Measurements from ENCODE around the gene TRIM39. TPM values are rescaled to one million over a fixed set of nuclear protein-coding genes. Genes with fewer than 3 reads are reported as not detected.
"Not testable (repeated sequence)": the region's sequence is repeated elsewhere in the genome, so short reads cannot be mapped to it uniquely, and the experiment has no call there.

Gene TRIM39
- total RNA-seq (2014; rRNA removed; shearing (Covaris generic)), result 12.2 and 13.9 TPM in 2 replicates

- peaks cover 14% of the 10 kb centered on the region for H3K36me3 ChIP-seq (replicated peaks; ENCODE audit: control insufficient read depth, insufficient read depth, low read length)
- DNase-seq, result peak; percentile 92
- H3K4me3 ChIP-seq (ENCODE audit: insufficient read depth, low read depth, low read length), result peak within 1 kb of the TSS; percentile 88
- no peaks in the 10 kb centered on the region for H3K27me3 ChIP-seq (ENCODE audit: control insufficient read depth, insufficient read depth, low read length)
Measured at GRCh38 chr6:30326526-30327231, at the start of gene TRIM39. TRIM39 (plus strand) TSS chr6:30326927; CDS start chr6:30329318, 2,391 bp downstream.

- H3K36me3 ChIP-seq (replicated peaks; ENCODE audit: control insufficient read depth, insufficient read depth, low read length); H3K27me3 ChIP-seq (ENCODE audit: control insufficient read depth, insufficient read depth, low read length); H3K4me3 ChIP-seq (ENCODE audit: insufficient read depth, low read depth, low read length); DNase-seq: not testable (repeated sequence)
Measured at GRCh38 chr6:30280988-30281387, 45.7 kb upstream of the TRIM39 start.

- no peak for DNase-seq
- H3K4me3 ChIP-seq (ENCODE audit: insufficient read depth, low read depth, low read length), result no peak overlapping the region
- H3K36me3 ChIP-seq (replicated peaks; ENCODE audit: control insufficient read depth, insufficient read depth, low read length), result no peaks in the 10 kb centered on the region
- no peaks in the 10 kb centered on the region for H3K27me3 ChIP-seq (ENCODE audit: control insufficient read depth, insufficient read depth, low read length)
Measured at GRCh38 chr6:30282522-30282921, 44.2 kb upstream of the TRIM39 start.

GRCh38 chr6:30283761-30284160 lies 43.0 kb upstream of the TRIM39 start:
- H3K36me3 ChIP-seq (replicated peaks; ENCODE audit: control insufficient read depth, insufficient read depth, low read length), result peaks cover 4% of the 10 kb centered on the region
- no peak overlapping the region for H3K4me3 ChIP-seq (ENCODE audit: insufficient read depth, low read depth, low read length)
- H3K27me3 ChIP-seq (ENCODE audit: control insufficient read depth, insufficient read depth, low read length), result no peaks in the 10 kb centered on the region
- DNase-seq, result no peak

GRCh38 chr6:30287139-30287538 lies 39.6 kb upstream of the TRIM39 start:
- DNase-seq, result no peak
- no peak overlapping the region for H3K4me3 ChIP-seq (ENCODE audit: insufficient read depth, low read depth, low read length)
- H3K27me3 ChIP-seq (ENCODE audit: control insufficient read depth, insufficient read depth, low read length), result no peaks in the 10 kb centered on the region
- H3K36me3 ChIP-seq (replicated peaks; ENCODE audit: control insufficient read depth, insufficient read depth, low read length), result peaks cover 14% of the 10 kb centered on the region

- H3K36me3 ChIP-seq (replicated peaks; ENCODE audit: control insufficient read depth, insufficient read depth, low read length), result peaks cover 22% of the 10 kb centered on the region
- H3K27me3 ChIP-seq (ENCODE audit: control insufficient read depth, insufficient read depth, low read length), result no peaks in the 10 kb centered on the region
- H3K4me3 ChIP-seq (ENCODE audit: insufficient read depth, low read depth, low read length), result no peak overlapping the region
- DNase-seq, result no peak
Measured at GRCh38 chr6:30295837-30296236, 30.9 kb upstream of the TRIM39 start.

- Histone ChIP-seq H3K4me3 (ENCODE audit: insufficient read depth, low read depth, low read length) (no peak overlapping the region), H3K27me3 (ENCODE audit: control insufficient read depth, insufficient read depth, low read length) (no peaks in the 10 kb centered on the region), H3K36me3 (replicated peaks; ENCODE audit: control insufficient read depth, insufficient read depth, low read length) (peaks cover 2% of the 10 kb centered on the region; the same call in 1 of the 2 replicates)
- no peak for DNase-seq
Measured at GRCh38 chr6:30304002-30304401, 22.7 kb upstream of the TRIM39 start.

- no peaks in the 10 kb centered on the region for H3K27me3 ChIP-seq (ENCODE audit: control insufficient read depth, insufficient read depth, low read length)
- H3K36me3 ChIP-seq (replicated peaks; ENCODE audit: control insufficient read depth, insufficient read depth, low read length), result peaks cover 5% of the 10 kb centered on the region
- H3K4me3 ChIP-seq (ENCODE audit: insufficient read depth, low read depth, low read length), result no peak overlapping the region
- DNase-seq, result no peak
Measured at GRCh38 chr6:30311101-30311500, 15.6 kb upstream of the TRIM39 start.

- Histone ChIP-seq H3K36me3 (replicated peaks; ENCODE audit: control insufficient read depth, insufficient read depth, low read length) (peaks cover 5% of the 10 kb centered on the region), H3K4me3 (ENCODE audit: insufficient read depth, low read depth, low read length) (no peak overlapping the region), H3K27me3 (ENCODE audit: control insufficient read depth, insufficient read depth, low read length) (no peaks in the 10 kb centered on the region)
- no peak for DNase-seq
Measured at GRCh38 chr6:30311671-30312070, 15.1 kb upstream of the TRIM39 start.

- Histone ChIP-seq H3K4me3 (ENCODE audit: insufficient read depth, low read depth, low read length) (no peak overlapping the region), H3K27me3 (ENCODE audit: control insufficient read depth, insufficient read depth, low read length) (no peaks in the 10 kb centered on the region), H3K36me3 (replicated peaks; ENCODE audit: control insufficient read depth, insufficient read depth, low read length) (peaks cover 5% of the 10 kb centered on the region)
Measured at GRCh38 chr6:30312266-30312665, 14.5 kb upstream of the TRIM39 start.

GRCh38 chr6:30312676-30313321 lies 13.9 kb upstream of the TRIM39 start:
- Histone ChIP-seq H3K27me3 (ENCODE audit: control insufficient read depth, insufficient read depth, low read length) (no peaks in the 10 kb centered on the region), H3K36me3 (replicated peaks; ENCODE audit: control insufficient read depth, insufficient read depth, low read length) (peaks cover 5% of the 10 kb centered on the region), H3K4me3 (ENCODE audit: insufficient read depth, low read depth, low read length) (no peak overlapping the region)
- DNase-seq, result no peak

More at GRCh38 chr6:30312266-30312665, 14.5 kb upstream of the TRIM39 start:
- DNase-seq, result no peak

- peaks cover 4% of the 10 kb centered on the region for H3K36me3 ChIP-seq (replicated peaks; ENCODE audit: control insufficient read depth, insufficient read depth, low read length)
Measured at GRCh38 chr6:30315156-30315555, 11.6 kb upstream of the TRIM39 start.

GRCh38 chr6:30317913-30318589 lies 8.7 kb upstream of the TRIM39 start:
- DNase-seq, result no peak
- Histone ChIP-seq H3K36me3 (replicated peaks; ENCODE audit: control insufficient read depth, insufficient read depth, low read length) (peaks cover 4% of the 10 kb centered on the region), H3K4me3 (ENCODE audit: insufficient read depth, low read depth, low read length) (no peak overlapping the region), H3K27me3 (ENCODE audit: control insufficient read depth, insufficient read depth, low read length) (no peaks in the 10 kb centered on the region)

More at GRCh38 chr6:30315156-30315555, 11.6 kb upstream of the TRIM39 start:
- Histone ChIP-seq H3K4me3 (ENCODE audit: insufficient read depth, low read depth, low read length) (no peak overlapping the region), H3K27me3 (ENCODE audit: control insufficient read depth, insufficient read depth, low read length) (no peaks in the 10 kb centered on the region)
- DNase-seq, result no peak

GRCh38 chr6:30319146-30319835 lies 7.4 kb upstream of the TRIM39 start:
- Histone ChIP-seq H3K27me3 (ENCODE audit: control insufficient read depth, insufficient read depth, low read length) (no peaks in the 10 kb centered on the region), H3K36me3 (replicated peaks; ENCODE audit: control insufficient read depth, insufficient read depth, low read length) (no peaks in the 10 kb centered on the region; the same call in none of the 2 replicates), H3K4me3 (ENCODE audit: insufficient read depth, low read depth, low read length) (no peak overlapping the region)
- DNase-seq, result peak; percentile 27

All from H7 (cell line).